ENCODE measurements around the gene STK32C. TPM values are rescaled to one million over a fixed set of nuclear protein-coding genes. Genes with fewer than 3 reads are reported as not detected.

STK32C gene
- polyA plus RNA-seq, 4 donors, result 3.4 to 12.0 (median 7.0) TPM

- no peak for FAIRE-seq
- Histone ChIP-seq H3K36me3 (ENCODE audit: control insufficient read depth in 3 of 3, insufficient read depth in 2 of 3, low read depth in 1 of 3, low read length in 3 of 3) (no peaks in the 10 kb centered on the region), H3K4me1 (ENCODE audit: control insufficient read depth in 3 of 3, insufficient read depth in 2 of 3, low read depth in 1 of 3, low read length in 2 of 3) (peaks cover 0 to 4% (median 3%) of the 10 kb centered on the region in 3 donors), H3K27ac (ENCODE audit: low read depth in 1 of 3, low read length in 2 of 3) (no peak overlapping the region), H3K27me3 (ENCODE audit: control insufficient read depth in 3 of 3, insufficient read depth in 3 of 3, low read length in 3 of 3) (peaks cover 0 to 41% (median 5%) of the 10 kb centered on the region in 3 donors), H3K4me3 (ENCODE audit: low read depth in 1 of 3, low read length in 3 of 3) (no peak overlapping the region), H3K9me3 (ENCODE audit: control insufficient read depth in 2 of 2, insufficient read depth in 1 of 2, low read depth in 1 of 2, low read length in 1 of 2) (peaks cover 0 to 5% of the 10 kb centered on the region in 2 donors)
- 91 to 96% (median 93%) methylated on average over 22 of the region's 22 CpGs for WGBS, 3 donors
- no peak for DNase-seq
These were observed 2.0 kb downstream of the STK32C start for GRCh38 chr10:132305654-132306342.

GRCh38 chr10:132304756-132305509, 2.8 kb downstream of the STK32C start:
- H3K4me3 ChIP-seq (ENCODE audit: low read depth in 1 of 3, low read length in 3 of 3), result no peak overlapping the region

DNA sequence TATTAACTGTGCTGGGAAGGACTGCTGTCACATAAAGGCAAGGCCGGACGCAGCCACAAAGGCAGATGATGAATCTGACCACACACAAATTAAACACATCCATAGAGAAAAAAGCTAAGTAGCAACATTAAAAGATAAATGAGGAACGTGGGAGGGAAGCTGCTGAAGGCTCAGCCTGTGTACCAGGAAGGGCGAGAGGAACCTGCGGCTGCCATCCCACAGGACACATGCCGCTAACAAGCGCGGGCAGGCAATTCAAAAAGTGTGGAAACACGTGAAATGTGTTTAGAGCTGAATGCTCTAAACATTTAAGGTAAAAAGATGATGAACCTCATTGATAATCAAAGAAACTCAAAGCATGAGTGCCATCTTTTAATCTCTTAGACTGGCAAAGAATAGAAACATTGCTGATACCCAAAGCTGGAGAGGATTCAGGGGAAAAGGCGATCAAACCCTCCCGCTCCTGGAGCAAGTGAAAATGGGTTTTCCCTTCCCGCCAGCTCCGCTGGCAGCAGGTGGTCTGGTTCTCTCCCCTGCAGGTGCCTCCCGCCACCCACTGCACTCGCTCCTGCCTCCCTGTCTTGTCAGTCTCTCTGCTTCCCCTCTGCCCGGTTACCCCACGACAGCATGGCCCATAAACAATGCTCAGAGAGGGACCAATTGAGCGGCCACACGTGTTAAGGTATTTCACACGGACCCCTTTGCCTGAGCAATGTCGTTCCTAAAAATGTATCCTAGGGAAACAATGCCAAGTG, 4.2 kb downstream of the STK32C start:
- no peak overlapping the region for H3K4me3 ChIP-seq (ENCODE audit: low read depth in 1 of 3, low read length in 3 of 3)
- H3K9me3 ChIP-seq (ENCODE audit: control insufficient read depth in 2 of 2, insufficient read depth in 1 of 2, low read depth in 1 of 2, low read length in 1 of 2), result peaks cover 0 to 5% of the 10 kb centered on the region in 2 donors
- 88 to 91% (median 89%) methylated on average over 21 of the region's 21 CpGs for WGBS, 3 donors
- H3K4me1 ChIP-seq (ENCODE audit: control insufficient read depth in 3 of 3, insufficient read depth in 2 of 3, low read depth in 1 of 3, low read length in 2 of 3), result peaks cover 0 to under 1% (median under 1%) of the 10 kb centered on the region in 3 donors
- DNase-seq, result no peak
- no peak for FAIRE-seq
- peaks cover 0 to 23% (median 5%) of the 10 kb centered on the region in 3 donors for H3K27me3 ChIP-seq (ENCODE audit: control insufficient read depth in 3 of 3, insufficient read depth in 3 of 3, low read length in 3 of 3)
- no peak overlapping the region for H3K27ac ChIP-seq (ENCODE audit: low read depth in 1 of 3, low read length in 2 of 3)
- no peaks in the 10 kb centered on the region for H3K36me3 ChIP-seq (ENCODE audit: control insufficient read depth in 3 of 3, insufficient read depth in 2 of 3, low read depth in 1 of 3, low read length in 3 of 3)

More at GRCh38 chr10:132304756-132305509, 2.8 kb downstream of the STK32C start:
- Histone ChIP-seq H3K27ac (ENCODE audit: low read depth in 1 of 3, low read length in 2 of 3) (no peak overlapping the region), H3K36me3 (ENCODE audit: control insufficient read depth in 3 of 3, insufficient read depth in 2 of 3, low read depth in 1 of 3, low read length in 3 of 3) (no peaks in the 10 kb centered on the region), H3K4me1 (ENCODE audit: control insufficient read depth in 3 of 3, insufficient read depth in 2 of 3, low read depth in 1 of 3, low read length in 2 of 3) (peaks cover 0 to 4% (median 3%) of the 10 kb centered on the region in 3 donors), H3K27me3 (ENCODE audit: control insufficient read depth in 3 of 3, insufficient read depth in 3 of 3, low read length in 3 of 3) (peaks cover 0 to 37% (median 5%) of the 10 kb centered on the region in 3 donors), H3K9me3 (ENCODE audit: control insufficient read depth in 2 of 2, insufficient read depth in 1 of 2, low read depth in 1 of 2, low read length in 1 of 2) (peaks cover 0 to 5% of the 10 kb centered on the region in 2 donors)
- DNase-seq (no peak), FAIRE-seq (no peak)
- WGBS, 3 donors, result 90 to 93% (median 91%) methylated on average over 21 of the region's 21 CpGs

GRCh38 chr10:132302421-132303310, 5.1 kb downstream of the STK32C start:
- peaks cover 0 to 22% (median 5%) of the 10 kb centered on the region in 3 donors for H3K27me3 ChIP-seq (ENCODE audit: control insufficient read depth in 3 of 3, insufficient read depth in 3 of 3, low read length in 3 of 3)
- DNase-seq (no peak), FAIRE-seq (no peak)
- H3K4me1 ChIP-seq (ENCODE audit: control insufficient read depth in 3 of 3, insufficient read depth in 2 of 3, low read depth in 1 of 3, low read length in 2 of 3), result no peaks in the 10 kb centered on the region
- no peak overlapping the region for H3K27ac ChIP-seq (ENCODE audit: low read depth in 1 of 3, low read length in 2 of 3)
- no peaks in the 10 kb centered on the region for H3K36me3 ChIP-seq (ENCODE audit: control insufficient read depth in 3 of 3, insufficient read depth in 2 of 3, low read depth in 1 of 3, low read length in 3 of 3)
- no peak overlapping the region for H3K4me3 ChIP-seq (ENCODE audit: low read depth in 1 of 3, low read length in 3 of 3)
- H3K9me3 ChIP-seq (ENCODE audit: control insufficient read depth in 2 of 2, insufficient read depth in 1 of 2, low read depth in 1 of 2, low read length in 1 of 2), result peaks cover 0 to 5% of the 10 kb centered on the region in 2 donors
- 81 to 89% (median 85%) methylated on average over 29 of the region's 29 CpGs for WGBS, 3 donors

DNA sequence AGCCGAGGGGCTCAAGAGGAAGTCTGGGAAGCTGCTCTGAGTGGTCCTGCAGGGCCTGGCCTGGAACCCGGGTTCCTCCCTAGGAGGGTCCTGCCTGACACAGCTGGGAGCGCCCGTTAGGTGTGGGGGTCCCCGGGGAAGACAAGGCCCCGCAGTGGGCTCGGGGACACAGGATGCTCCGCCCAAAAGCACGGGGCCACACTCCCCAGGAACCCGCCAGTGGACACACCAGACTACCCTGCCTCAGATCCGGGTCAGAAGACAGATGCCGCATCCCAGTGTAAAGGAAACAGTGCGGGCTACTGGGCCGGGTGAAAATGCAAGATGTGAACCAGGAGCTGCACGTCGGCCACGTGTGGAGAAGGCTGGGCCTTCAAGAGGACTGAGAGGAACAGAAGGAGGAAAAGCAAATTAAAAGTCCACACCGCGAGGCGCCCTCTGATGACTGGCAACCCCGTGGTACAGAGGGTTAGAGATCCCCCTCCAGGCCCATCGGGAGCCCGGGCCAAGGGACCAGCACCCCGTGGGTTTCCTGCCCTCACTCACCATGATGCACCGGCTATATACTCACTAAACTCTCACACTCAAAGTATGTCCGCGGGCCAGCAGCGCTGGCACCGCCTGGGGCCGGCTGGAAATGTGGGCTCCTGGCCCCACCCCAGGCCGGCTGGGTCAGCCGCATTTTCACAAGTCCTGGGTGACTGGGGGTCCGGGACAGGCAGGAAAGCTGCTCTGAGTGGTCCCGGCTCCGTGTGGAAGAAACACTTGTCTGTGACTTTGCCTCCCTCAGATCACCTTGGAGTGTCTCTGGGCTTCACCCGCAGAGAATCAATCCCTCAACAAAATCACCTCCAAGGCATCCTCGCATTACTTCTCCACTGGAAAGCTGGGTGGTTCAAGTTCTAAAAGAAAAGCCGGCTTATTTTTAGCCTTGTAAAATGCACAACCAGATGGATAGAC, 6.1 kb downstream of the STK32C start:
- Histone ChIP-seq H3K27ac (ENCODE audit: low read depth in 1 of 3, low read length in 2 of 3) (no peak overlapping the region), H3K27me3 (ENCODE audit: control insufficient read depth in 3 of 3, insufficient read depth in 3 of 3, low read length in 3 of 3) (peaks cover 0 to 18% (median 5%) of the 10 kb centered on the region in 3 donors), H3K4me1 (ENCODE audit: control insufficient read depth in 3 of 3, insufficient read depth in 2 of 3, low read depth in 1 of 3, low read length in 2 of 3) (no peaks in the 10 kb centered on the region), H3K9me3 (ENCODE audit: control insufficient read depth in 2 of 2, insufficient read depth in 1 of 2, low read depth in 1 of 2, low read length in 1 of 2) (peaks cover 0 to 5% of the 10 kb centered on the region in 2 donors), H3K4me3 (ENCODE audit: low read depth in 1 of 3, low read length in 3 of 3) (no peak overlapping the region), H3K36me3 (ENCODE audit: control insufficient read depth in 3 of 3, insufficient read depth in 2 of 3, low read depth in 1 of 3, low read length in 3 of 3) (no peaks in the 10 kb centered on the region)
- FAIRE-seq (no peak), DNase-seq (no peak)
- 80 to 89% (median 84%) methylated on average over 37 to 38 of the region's 38 CpGs for WGBS, 3 donors

GRCh38 chr10:132300582-132300981, 7.2 kb downstream of the STK32C start:
- no peak for FAIRE-seq
- Histone ChIP-seq H3K4me1 (ENCODE audit: control insufficient read depth in 3 of 3, insufficient read depth in 2 of 3, low read depth in 1 of 3, low read length in 2 of 3) (no peaks in the 10 kb centered on the region), H3K27me3 (ENCODE audit: control insufficient read depth in 3 of 3, insufficient read depth in 3 of 3, low read length in 3 of 3) (peaks cover 0 to 8% (median 0%) of the 10 kb centered on the region in 3 donors), H3K9me3 (ENCODE audit: control insufficient read depth in 2 of 2, insufficient read depth in 1 of 2, low read depth in 1 of 2, low read length in 1 of 2) (peaks cover 0 to under 1% of the 10 kb centered on the region in 2 donors), H3K4me3 (ENCODE audit: low read depth in 1 of 3, low read length in 3 of 3) (no peak overlapping the region), H3K36me3 (ENCODE audit: control insufficient read depth in 3 of 3, insufficient read depth in 2 of 3, low read depth in 1 of 3, low read length in 3 of 3) (no peaks in the 10 kb centered on the region), H3K27ac (ENCODE audit: low read depth in 1 of 3, low read length in 2 of 3) (no peak overlapping the region)
- 41 to 60% (median 59%) methylated on average over 10 of the region's 10 CpGs for WGBS, 3 donors
- no peak for DNase-seq

Measured in small intestine (tissue), 7 donors.